Islet precursor cell (in vitro differentiated cells): Measurements from ENCODE around the gene EPB42.
"Not testable (repeated sequence)": the region's sequence is repeated elsewhere in the genome, so short reads cannot be mapped to it uniquely, and the experiment has no call there.

Source experiments
- DNase-seq: peaks from one replicate; pipeline ENCODE4 v3.0.0-alpha.2; 2018

The EPB42 gene

GRCh38 chr15:43239732-43240491, 19.1 kb upstream of the EPB42 start:
- no peak for DNase-seq

GRCh38 chr15:43238671-43239131, 17.9 kb upstream of the EPB42 start:
- DNase-seq, result peak; percentile 55

GRCh38 chr15:43237842-43238470, 17.1 kb upstream of the EPB42 start:
- no peak for DNase-seq

- DNase-seq, result no peak
Measured at GRCh38 chr15:43235536-43235935, 14.7 kb upstream of the EPB42 start.

GRCh38 chr15:43232289-43232874, 11.6 kb upstream of the EPB42 start:
- DNase-seq, result no peak

- DNase-seq, result peak; percentile 77
Measured at GRCh38 chr15:43230640-43231115, 9.9 kb upstream of the EPB42 start.

- DNase-seq, result no peak
Measured at GRCh38 chr15:43229977-43230376, 9.2 kb upstream of the EPB42 start.

GRCh38 chr15:43226436-43227305, 5.9 kb upstream of the EPB42 start:
- no peak for DNase-seq

- DNase-seq, result not testable (repeated sequence)
Measured at GRCh38 chr15:43225950-43226255, 5.1 kb upstream of the EPB42 start.

GRCh38 chr15:43225201-43225949, 4.6 kb upstream of the EPB42 start:
- DNase-seq, result peak; percentile 68

GRCh38 chr15:43221422-43221821, 604 bp upstream of the EPB42 start:
- no peak for DNase-seq

- no peak for DNase-seq
Measured at GRCh38 chr15:43219929-43220928, 589 bp downstream of the EPB42 start.

- peak; percentile 81 for DNase-seq
Measured at GRCh38 chr15:43218908-43219706, 1.7 kb downstream of the EPB42 start.

- DNase-seq, result peak; percentile 43
Measured at GRCh38 chr15:43215961-43216360, 4.9 kb downstream of the EPB42 start.

GRCh38 chr15:43214592-43215295, 6.1 kb downstream of the EPB42 start:
- peak; percentile 24 for DNase-seq

GRCh38 chr15:43214169-43214568, 6.6 kb downstream of the EPB42 start:
- peak; percentile 38 for DNase-seq

- peak; percentile 36 for DNase-seq
Measured at GRCh38 chr15:43213466-43213865, 7.4 kb downstream of the EPB42 start.

- DNase-seq, result no peak
Measured at GRCh38 chr15:43212951-43213350, 7.9 kb downstream of the EPB42 start.

GRCh38 chr15:43212299-43212698, 8.5 kb downstream of the EPB42 start:
- no peak for DNase-seq
